Stimulated activated CD4-positive, alpha-beta T cell treated with anti-CD3 and anti-CD28 coated beads, Interleukin-4, amount 100 ng/mL, for 48 hours (primary cell): ENCODE data around the gene DOP1B.
"Not testable (repeated sequence)": the region's sequence is repeated elsewhere in the genome, so short reads cannot be mapped to it uniquely, and the experiment has no call there.

Experiments
- DNase-seq, 2 donors: peaks; one replicate each; pipeline ENCODE4 v3.0.0-alpha.2; 2020; ENCODE audit warnings: low read depth in 2 of 2

Gene DOP1B, protein sequence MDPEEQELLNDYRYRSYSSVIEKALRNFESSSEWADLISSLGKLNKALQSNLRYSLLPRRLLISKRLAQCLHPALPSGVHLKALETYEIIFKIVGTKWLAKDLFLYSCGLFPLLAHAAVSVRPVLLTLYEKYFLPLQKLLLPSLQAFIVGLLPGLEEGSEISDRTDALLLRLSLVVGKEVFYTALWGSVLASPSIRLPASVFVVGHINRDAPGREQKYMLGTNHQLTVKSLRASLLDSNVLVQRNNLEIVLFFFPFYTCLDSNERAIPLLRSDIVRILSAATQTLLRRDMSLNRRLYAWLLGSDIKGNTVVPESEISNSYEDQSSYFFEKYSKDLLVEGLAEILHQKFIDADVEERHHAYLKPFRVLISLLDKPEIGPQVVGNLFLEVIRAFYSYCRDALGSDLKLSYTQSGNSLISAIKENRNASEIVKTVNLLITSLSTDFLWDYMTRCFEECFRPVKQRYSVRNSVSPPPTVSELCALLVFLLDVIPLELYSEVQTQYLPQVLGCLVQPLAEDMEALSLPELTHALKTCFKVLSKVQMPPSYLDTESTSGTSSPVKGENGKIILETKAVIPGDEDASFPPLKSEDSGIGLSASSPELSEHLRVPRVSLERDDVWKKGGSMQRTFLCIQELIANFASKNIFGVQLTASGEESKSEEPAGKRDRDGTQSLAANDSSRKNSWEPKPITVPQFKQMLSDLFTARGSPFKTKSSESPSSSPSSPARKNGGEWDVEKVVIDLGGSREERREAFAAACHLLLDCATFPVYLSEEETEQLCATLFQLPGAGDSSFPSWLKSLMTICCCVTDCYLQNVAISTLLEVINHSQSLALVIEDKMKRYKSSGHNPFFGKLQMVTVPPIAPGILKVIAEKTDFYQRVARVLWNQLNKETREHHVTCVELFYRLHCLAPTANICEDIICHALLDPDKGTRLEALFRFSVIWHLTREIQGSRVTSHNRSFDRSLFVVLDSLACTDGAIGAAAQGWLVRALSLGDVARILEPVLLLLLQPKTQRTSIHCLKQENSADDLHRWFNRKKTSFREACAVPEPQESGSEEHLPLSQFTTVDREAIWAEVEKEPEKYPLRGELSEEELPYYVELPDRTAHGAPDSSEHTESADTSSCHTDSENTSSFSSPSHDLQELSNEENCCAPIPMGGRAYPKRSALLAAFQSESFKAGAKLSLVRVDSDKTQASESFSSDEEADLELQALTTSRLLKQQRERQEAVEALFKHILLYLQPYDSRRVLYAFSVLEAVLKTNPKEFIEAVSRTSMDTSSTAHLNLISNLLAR (N-terminal part only)

DNA sequence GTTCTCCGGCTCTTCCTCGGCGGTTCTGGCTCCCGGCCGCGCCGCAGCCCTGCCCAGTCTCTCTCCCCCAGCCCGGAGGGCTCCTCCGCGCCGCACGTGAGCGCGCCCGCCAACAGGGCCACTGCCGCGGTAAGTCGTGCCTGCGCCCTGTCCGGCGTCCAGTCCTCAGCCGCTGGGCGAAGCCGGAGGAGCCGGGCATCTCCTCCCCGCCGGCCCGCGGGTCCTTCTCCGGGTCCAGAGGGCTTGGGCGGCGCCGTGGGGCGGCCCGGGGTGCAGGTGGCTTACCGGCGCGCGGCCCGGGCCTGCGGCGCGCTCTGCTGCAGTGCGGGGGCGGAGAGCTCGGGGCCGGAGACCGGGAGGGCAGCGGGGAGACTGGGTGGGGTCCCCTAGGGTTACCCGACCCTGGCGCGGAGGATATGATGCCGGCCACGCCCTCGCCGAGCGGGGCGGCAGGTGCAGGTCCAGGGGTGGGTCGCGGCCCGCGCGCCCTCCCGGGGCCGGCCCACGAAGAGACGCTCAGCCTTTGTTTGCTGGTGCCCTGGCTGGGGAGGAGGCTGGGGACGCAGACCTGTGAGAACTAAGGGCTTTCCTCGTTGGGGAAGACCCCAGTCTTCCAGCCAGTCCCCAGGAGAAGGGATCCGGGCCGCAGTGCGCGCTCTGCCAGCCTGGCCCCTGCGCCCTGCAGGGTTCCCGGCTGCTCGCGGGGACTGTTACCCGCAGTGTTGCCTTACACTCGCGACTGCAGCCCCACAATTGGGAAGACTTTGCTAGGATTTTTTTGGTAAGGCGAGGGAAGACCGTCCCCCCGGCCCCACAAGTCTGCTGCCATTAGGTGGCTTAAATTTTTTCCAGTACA lies at the start of gene DOP1B:
TSS of gene DOP1B (plus strand) at position 10 of the 856 bp plus-strand sequence. CDS start 7,910 bp downstream, outside the sequence.
- peak in 1 of 2 donors; percentile 30 for DNase-seq

DNA sequence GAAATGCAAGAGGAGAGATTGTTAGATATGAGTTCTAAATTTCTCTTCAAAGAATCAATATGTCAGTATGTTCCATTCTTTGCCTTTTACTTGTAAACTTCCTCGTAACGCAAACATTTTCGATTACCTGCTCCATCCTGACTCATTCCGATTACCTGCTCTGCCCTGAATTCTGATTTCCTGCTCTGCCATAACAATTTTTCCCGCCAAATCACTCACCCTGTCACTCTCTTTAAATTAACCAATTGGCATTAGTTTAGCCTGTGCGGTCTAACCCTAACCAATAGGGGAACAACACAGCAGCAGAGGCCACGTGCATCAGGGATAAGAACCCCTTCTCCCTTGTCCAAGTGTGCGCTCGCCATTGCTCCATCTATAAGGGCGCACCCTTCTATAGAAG lies 46.8 kb upstream of the DOP1B start:
- no peak for DNase-seq

DNA sequence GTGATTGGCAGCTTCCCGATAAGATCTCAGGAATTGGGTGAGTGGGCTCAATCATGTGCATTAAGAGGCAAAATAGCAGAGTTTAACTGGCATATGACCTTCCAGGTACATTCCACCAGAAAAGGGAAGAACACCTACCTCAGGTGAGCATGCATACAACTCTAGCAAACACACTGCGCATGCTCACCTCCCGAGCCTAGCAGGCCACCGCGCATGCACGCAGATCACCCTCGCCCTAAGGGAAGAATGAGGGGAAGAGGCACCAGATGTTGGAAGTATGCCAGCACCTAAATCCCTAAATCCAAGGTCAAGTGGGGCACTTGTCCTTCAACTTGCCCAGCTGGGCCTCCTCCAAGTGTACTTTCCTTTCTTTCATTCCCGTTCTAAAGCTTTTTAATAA lies 45.4 kb upstream of the DOP1B start:
- no peak for DNase-seq

DNA sequence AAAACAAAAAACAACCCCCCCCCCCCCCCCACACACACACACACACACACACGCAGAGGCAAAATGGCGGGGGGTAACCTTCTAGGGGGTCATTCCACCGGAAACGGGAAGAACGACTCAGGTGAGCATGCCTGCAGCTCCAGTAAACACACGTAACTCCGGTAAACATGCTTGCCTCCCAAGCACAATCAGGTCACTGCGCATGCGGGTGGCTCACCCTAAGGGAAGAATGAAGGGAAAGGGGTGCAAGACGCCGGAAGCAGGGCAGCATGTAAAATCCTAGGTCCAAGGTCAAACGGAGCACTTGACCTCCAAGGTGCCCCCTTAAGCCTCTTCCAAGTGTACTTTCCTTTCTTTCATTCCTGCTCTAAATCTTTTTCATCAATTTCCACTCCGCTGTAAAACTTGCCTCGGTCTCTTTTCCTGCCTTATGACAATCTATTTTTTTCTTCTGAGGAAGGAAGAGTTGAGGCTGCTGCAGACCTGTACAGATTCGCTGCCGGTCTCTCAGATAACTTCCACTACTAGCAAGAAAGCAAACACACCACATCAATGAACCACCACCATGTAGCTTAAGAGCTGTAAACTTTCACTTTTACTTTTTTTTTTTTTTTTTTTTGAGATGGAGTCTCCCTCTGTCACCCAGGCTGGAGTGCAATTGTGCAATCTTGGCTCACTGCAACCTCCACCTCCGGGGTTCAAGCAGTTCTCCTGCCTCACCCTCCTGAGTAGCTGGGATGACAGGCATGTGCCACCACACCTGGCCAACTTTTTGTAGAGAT lies 42.8 kb upstream of the DOP1B start:
- DNase-seq: peak; percentile 43 to 45

DNA sequence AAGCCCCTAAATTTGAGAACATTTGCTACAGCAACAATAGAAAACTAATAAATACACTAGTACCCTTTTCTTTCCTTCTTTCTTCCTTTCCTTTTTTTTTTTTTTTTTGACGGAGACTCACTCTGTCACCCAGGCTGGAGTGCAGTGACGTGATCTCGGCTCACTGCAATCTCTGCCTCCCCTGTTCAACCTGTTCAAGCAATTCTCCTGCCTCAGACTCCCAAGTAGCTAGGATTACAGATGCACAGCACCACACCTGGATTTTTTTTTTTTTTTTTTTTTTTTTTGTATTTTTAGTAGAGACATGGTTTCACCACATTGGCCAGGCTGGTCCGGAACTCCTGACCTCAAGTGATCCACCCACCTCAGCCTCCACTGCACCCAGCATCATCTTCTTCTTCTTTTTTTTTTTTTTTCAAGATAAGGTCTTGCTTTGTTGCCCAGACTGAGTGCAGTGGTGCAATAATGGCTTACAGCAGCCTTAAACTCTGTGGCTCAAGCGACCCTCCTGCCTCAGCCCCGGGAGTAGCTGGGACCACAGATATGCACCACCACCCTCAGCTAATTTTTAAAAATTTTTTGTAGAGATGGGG lies 41.4 kb upstream of the DOP1B start:
- DNase-seq: no peak

DNA sequence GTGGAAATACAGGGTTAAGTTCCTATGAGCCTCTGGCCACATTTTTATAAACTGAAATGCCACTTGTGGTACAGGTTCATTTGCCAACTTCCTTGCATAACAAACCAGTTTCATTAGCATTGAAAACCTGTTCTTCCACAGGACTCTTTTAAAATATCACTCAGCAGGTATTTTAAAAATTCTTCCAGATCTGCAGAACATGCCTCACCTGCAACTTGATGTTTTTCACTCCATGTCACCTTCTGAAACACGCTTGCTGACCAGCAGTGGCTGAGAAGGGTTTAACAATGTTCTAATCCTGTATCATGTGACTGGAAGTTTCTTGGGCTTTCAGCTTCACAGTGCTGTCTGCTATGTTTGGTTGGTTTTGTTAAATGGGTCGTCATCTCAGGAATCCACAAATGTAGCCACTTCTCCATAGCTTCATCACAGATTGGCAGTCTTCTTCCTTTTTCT lies 39.3 kb upstream of the DOP1B start:
- no peak for DNase-seq

DNA sequence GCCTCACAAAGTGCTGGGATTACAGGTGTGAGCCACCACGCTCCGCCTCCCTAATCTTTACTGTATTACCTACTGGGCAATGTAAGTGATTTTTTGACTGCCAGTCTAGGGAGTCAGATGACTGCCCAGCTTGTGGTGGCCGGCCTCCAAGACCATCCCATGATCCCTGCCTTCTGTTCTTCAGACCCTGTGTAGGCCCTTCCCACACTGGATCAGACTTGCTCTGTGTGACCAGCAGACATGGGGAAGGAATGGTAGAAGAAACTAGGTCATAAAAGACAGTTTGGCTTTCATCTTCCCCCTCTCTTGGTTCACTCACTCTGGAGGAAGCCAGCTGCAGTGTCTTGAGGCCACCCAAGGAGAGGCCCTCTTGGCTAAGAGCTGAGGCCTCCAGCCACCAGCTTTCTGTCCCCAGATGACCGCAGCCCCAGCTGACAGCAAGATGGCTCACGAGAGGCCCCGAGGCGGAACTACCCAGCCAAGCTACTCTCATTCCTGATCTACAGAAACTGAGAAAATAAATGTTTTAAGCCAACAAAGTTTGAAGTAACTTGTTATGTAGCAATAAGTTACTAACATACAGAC lies 36.2 kb upstream of the DOP1B start:
- no peak for DNase-seq

DNA sequence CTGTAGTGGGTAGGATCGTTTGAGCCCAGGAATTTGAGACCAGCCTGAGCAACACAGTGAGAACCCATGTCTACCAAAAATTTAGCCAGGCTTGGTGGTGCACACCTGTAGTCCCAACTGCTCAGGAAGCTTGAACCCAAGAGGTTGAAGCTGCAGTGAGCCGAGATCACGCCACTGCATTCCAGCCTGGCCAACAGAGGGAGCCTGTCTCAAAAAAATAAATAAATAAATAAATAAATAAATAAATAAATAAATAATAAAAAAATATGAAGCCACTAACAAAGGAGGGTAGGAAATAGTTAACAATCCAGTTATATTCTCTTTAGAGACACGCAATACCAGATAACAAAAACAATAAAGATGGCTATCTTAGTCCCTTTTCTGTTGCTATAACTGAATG lies 33.6 kb upstream of the DOP1B start:
- no peak for DNase-seq

DNA sequence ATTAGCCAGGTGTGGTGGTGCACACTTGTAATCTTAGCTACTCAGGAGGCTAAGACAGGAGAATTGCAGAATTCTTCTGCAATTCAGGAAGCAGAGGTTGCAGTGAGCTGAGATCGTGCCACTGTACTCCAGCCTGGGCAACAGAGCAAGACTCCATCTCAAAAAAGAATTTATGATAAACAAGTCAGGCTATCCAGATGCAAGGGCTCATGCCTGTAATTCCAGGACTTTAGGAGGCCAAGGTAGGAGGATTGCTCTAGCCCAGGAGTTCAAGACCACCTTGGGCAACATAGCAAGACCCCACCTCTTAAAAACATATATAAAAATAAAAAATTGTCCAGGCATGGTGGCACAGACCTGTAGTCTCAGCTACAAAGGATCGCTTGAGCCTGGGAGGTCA lies 32.2 kb upstream of the DOP1B start:
- no peak for DNase-seq

DNA sequence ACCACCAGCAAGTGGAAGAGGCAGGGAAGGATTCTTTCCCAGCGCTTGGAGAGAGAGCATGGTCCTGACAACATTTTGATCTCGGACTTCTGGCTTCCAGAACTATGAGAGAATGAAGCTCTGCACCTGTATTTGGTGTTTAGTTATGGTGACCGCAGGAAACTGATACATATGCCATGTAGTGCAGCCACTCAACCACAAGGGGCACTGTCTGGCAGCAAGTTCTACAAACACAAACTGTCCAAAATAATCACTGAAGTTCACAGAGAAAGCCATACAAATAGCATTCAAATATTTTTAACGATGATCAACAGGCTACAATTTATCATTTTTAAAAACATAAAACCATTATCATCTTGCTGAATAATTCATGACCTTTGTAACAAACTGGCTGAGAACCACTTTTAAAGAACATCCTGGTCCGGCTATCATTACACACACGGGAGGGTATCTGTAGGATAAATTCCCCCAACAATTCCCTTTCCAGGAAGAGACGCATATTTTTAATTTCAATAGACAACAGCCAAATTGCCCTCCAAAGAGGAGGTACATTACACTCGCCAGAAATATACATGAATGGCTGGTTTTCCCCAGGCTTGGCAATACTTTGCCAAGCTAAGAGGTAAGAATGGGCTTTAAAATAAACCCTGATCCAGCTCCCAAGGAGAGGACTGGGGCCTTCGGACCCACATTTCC lies 31.0 kb upstream of the DOP1B start:
- peak; percentile 34 to 39 for DNase-seq

DNA sequence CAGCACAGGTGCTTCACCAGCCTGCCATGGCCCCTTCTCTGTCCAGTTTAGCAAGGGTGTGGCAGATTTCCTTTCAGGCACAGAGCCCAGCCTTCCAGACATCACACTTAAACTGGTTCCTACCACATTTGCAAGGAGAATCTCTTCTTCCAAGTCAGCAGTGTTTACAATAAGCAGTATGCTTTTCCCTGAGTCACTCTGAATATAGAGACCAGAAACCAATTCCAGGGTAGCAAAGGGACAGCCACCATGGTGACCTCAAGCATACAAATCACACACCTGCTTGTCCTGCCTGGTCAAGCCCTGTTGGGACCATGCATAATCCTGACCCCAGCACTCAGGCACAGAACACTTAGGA lies 30.4 kb upstream of the DOP1B start:
- no peak for DNase-seq

DNA sequence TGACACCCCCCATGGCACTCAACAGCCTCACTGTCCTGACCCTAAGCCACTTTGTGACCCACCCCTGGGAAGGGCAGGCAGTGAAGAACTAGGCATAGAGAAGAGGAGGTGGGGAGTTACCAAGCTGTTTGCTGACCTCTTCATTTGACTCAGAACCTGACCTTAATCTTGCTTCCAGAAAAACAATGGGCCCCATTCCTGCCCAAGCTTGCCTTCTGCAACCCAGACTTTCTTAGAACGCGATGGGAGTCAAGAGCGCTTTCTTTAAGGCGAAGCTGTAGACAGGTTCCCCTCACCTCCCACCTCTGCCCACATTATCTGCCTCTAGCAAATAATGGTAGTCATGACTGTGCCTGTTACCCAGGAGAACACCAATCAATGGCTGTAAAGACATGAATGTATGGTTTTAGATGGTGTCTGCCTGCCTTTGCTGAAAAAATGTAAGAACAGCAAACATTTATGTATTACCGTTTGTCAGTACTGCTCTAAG lies 30.0 kb upstream of the DOP1B start:
- DNase-seq: no peak

DNA sequence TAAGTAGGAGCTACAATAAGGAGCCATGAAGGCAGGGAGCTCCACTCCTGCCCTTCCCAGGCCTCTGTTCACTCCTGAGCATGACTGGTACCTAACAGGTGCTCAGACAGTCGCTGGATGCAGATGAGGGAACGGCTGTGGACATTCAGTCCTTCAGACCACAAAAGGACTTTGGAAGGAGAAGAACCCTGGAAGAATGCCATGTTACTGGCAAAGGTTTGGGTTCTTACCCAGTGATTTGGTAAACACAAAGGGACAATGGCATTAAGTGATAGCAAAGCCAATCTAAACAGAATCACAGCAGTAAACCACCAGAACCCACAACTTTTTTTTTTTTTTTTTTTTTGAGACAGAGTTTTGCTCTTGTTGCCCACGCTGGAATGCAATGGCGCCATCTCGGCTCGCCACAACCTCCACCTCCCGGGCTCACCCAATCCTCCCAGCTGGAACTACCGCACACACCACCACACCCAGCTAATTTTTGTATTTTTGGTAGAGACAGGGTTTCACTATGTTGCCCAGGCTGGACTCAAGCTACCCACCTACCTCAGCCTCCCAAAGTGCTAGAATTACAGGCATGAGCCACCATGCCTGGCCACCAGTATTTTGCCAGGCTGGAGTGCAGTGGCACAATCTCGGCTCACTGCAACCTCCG lies 29.2 kb upstream of the DOP1B start:
- no peak for DNase-seq

DNA sequence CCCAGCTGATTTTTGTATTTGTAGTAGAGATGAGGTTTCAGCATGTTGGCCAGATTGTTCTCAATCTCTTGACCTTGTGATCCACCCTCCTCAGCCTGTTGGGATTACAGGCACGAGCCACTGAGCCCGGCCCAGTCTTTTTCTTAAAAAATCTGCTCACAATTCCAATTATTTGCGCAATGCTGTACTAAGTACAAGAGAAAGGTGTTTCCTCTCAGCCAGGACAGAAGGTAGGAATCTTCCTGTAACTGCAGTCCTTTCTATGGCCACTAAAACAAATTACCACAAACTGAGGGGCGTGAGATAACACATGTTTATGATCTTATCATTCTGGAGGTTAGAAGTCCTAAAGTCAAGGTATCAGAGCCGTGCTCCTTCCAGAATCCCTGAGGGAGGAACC lies 28.6 kb upstream of the DOP1B start:
- no peak for DNase-seq

DNA sequence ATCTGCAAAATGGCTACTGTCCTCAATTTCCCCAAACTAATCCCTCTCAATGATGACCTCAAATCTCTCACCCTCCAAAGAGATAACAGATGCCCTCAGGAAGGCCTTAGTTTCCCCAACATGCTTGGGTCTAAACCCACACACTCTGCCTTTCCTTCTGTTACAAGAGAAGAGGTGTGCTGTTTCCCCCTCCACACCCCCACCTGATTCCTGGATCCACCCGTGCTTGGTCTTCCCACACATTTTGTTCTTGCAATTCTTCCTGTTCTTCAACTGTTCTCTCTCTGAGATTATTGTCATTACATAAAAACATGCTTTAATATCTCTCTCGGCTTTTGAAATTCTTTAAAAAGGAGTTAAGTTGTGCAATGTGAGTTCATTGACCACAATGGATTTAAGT lies 27.4 kb upstream of the DOP1B start:
- DNase-seq: no peak

DNA sequence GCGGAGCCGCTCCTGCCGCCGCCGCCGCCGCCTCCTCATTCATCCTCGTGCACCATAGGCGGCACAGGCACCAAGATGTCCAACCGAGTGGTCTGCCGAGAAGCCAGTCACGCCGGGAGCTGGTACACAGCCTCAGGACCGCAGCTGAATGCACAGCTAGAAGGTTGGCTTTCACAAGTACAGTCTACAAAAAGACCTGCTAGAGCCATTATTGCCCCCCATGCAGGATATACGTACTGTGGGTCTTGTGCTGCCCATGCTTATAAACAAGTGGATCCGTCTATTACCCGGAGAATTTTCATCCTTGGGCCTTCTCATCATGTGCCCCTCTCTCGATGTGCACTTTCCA lies 26.2 kb upstream of the DOP1B start:
- not testable (repeated sequence) for DNase-seq

DNA sequence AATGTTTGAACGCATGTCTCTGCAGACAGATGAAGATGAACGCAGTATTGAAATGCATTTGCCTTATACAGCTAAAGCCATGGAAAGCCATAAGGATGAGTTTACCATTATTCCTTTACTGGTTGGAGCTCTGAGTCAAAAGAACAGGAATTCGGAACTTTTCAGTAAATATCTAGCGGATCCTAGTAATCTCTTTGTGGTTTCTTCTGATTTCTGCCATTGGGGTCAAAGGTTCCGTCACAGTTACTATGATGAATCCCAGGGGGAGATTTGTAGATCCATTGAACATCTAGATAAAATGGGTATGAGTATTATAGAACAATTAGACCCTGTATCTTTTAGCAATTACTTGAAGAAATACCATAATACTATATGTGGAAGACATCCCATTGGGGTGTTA lies 25.8 kb upstream of the DOP1B start:
- not testable (repeated sequence) for DNase-seq

DNA sequence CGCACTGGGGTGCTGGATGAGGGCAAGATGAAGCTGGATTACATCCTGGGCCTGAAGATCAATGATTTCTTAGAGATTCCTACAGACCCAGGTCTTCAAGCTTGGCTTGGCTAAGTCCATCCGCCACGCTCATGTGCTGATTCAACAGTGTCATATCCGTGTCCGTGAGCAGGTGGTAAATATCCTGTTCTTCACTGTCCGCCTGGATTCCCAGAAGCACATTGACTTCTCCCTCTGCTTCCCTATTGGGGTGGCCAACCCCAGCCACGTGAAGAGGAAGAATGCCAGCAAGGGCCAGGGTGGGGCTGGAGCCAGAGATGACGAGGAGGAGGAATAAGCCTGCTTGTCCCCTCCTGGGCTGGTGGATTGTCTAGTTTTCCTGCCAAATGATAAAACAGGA lies 23.9 kb upstream of the DOP1B start:
- DNase-seq: no peak
